ENCODE results near the gene OPRL1. TPM values are rescaled to one million over a fixed set of nuclear protein-coding genes. Genes with fewer than 3 reads are reported as not detected.

OPRL1 gene
- total RNA-seq, 1 experiment from 2014 or later = 1.5 TPM

DNA sequence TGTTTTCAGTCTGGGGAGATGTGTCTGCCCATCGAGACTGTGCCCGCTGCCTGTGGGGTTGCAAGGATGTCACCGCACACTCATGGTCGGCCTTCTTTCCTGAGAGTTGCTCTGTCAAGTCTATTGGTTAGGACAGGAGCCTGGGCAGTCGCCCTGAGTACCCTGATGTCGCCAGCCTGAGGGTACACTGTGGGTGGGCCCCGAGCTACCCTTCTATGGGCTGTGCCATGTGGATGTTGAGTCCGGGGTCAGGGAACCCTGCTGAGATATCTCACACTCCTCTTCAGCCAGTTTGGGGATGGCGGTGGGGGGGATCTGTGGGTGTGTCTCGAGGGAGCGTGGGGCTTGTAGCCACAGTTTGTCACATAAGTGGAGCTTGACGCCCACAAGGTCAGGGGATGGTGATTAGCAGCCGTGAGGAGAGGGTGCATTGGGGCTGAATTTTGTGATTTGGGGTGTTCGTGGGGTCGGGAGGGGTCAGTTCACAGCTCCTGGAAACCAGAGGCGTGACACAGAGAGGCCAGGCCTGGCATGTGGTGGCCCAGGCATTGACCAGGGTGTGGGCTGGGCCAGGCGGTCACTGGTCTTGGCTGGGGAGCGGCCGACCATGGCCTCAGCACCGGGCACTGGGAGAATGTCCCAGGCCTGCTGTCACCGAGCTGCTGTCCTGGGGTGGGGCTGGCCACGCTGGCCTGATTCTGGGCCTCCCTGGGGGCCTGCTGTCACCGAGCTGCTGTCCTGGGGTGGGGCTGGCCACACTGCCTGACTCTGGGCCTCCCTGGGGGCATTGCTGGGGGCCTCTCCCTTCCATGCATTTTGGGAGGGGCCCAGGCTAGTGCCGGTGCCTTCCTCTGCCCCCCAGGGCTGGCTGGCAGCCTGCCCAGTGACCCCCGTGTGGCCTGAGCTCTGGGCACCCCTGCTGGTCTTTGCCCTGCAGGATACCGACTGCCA lies 29.1 kb downstream of the OPRL1 start:
- no peaks in the 10 kb centered on the region for H3K79me2 ChIP-seq (ENCODE audit: low read depth)
- no peaks in the 10 kb centered on the region for H3K9me2 ChIP-seq (ENCODE audit: insufficient read depth)
- no peak overlapping the region for H3K27ac ChIP-seq
- H3K4me2 ChIP-seq = no peak overlapping the region
- no peaks in the 10 kb centered on the region; the same call in 1 of the 2 replicates for H4K20me1 ChIP-seq (ENCODE audit: insufficient read depth)
- no peak for TF ChIP-seq EZH2 (IDR thresholded peaks at IDR 0.05; ENCODE audit: low read depth)
- no peak for TF ChIP-seq CTCF (conservative IDR thresholded peaks at IDR 0.05)
- no peaks in the 10 kb centered on the region for H3K9me3 ChIP-seq (ENCODE audit: insufficient read depth, low read depth)
- H3F3A ChIP-seq (ENCODE audit: insufficient read depth, low read depth) = no peaks in the 10 kb centered on the region
- no peaks in the 10 kb centered on the region for H3K4me1 ChIP-seq (replicated peaks; ENCODE audit: insufficient read depth)
- H3K27me3 ChIP-seq (ENCODE audit: insufficient read depth, low read depth) = peaks cover 93% of the 10 kb centered on the region
- intact Hi-C loops (cut with micrococcal nuclease; ENCODE audit: unreplicated experiment) = no loop called here
- DNase-seq = peak in 1 of 2 experiments; percentile 32
- H2AFZ ChIP-seq = no peak overlapping the region
- ChIA-PET CTCF (no interaction called here), POLR2A (ENCODE audit: unreplicated experiment) (no interaction called here)
- BruUV-seq (replicated peaks) = no TSS peak
- H3K36me3 ChIP-seq (ENCODE audit: low read depth) = no peaks in the 10 kb centered on the region
- H3K4me3 ChIP-seq = no peak overlapping the region

DNA sequence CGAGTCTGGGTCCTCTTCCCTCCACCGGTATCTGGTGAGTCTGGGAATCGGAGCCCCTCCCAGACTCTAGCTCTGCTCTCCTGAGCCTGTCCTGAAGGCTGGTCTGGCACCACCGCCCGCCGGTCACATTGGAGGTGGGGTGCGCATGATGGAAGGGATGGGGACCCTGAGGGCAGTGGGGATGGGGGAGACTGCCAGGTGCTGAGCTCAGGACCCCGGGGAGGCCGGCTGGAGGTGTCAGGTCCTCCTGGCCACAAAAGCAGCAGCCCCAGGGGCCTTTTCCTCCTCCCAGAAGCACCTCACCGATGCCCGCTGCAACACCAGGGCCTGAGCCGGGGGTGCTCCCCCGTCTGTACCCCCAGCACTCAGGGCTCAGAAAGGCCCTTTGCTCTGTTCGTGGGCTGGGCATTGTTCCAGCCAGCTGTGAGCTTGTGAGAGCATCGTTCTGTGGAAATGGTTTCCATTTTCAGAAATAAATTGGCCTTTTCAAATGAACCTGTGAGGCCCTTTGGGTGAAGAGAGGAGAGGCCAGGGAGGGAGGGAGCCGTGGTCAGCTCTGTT lies 30.0 kb downstream of the OPRL1 start:
- H3K9me3 ChIP-seq (ENCODE audit: insufficient read depth, low read depth) = no peaks in the 10 kb centered on the region
- peak in 1 of 2 experiments; percentile 19 for DNase-seq
- ChIA-PET POLR2A (ENCODE audit: unreplicated experiment) (no interaction called here), CTCF (no interaction called here)
- BruUV-seq (replicated peaks) = no TSS peak
- intact Hi-C loops (cut with micrococcal nuclease; ENCODE audit: unreplicated experiment) = no loop called here
- no peaks in the 10 kb centered on the region for H3K36me3 ChIP-seq (ENCODE audit: low read depth)
- H3K27ac ChIP-seq = no peak overlapping the region
- TF ChIP-seq CTCF (conservative IDR thresholded peaks at IDR 0.05) = no peak
- no peak for TF ChIP-seq EZH2 (IDR thresholded peaks at IDR 0.05; ENCODE audit: low read depth)
- H4K20me1 ChIP-seq (ENCODE audit: insufficient read depth) = no peaks in the 10 kb centered on the region; the same call in 1 of the 2 replicates
- no peak overlapping the region for H2AFZ ChIP-seq
- no peak overlapping the region for H3K4me2 ChIP-seq
- H3K27me3 ChIP-seq (ENCODE audit: insufficient read depth, low read depth) = peaks cover 93% of the 10 kb centered on the region
- H3F3A ChIP-seq (ENCODE audit: insufficient read depth, low read depth) = no peaks in the 10 kb centered on the region
- H3K9me2 ChIP-seq (ENCODE audit: insufficient read depth) = no peaks in the 10 kb centered on the region
- H3K79me2 ChIP-seq (ENCODE audit: low read depth) = no peaks in the 10 kb centered on the region
- no peak overlapping the region for H3K4me3 ChIP-seq
- no peaks in the 10 kb centered on the region for H3K4me1 ChIP-seq (replicated peaks; ENCODE audit: insufficient read depth)

- Histone ChIP-seq H3K36me3 (ENCODE audit: low read depth) (no peaks in the 10 kb centered on the region), H3K9me3 (ENCODE audit: insufficient read depth, low read depth) (no peaks in the 10 kb centered on the region), H2AFZ (no peak overlapping the region), H3K27me3 (ENCODE audit: insufficient read depth, low read depth) (peaks cover 96% of the 10 kb centered on the region), H3K9me2 (ENCODE audit: insufficient read depth) (no peaks in the 10 kb centered on the region), H4K20me1 (ENCODE audit: insufficient read depth) (no peaks in the 10 kb centered on the region; the same call in 1 of the 2 replicates), H3K4me1 (replicated peaks; ENCODE audit: insufficient read depth) (no peaks in the 10 kb centered on the region), H3K4me2 (no peak overlapping the region), H3K4me3 (no peak overlapping the region), H3K27ac (no peak overlapping the region), H3K79me2 (ENCODE audit: low read depth) (no peaks in the 10 kb centered on the region), H3F3A (ENCODE audit: insufficient read depth, low read depth) (no peaks in the 10 kb centered on the region)
- ChIA-PET POLR2A (ENCODE audit: unreplicated experiment) (no interaction called here), CTCF (no interaction called here)
- intact Hi-C loops (cut with micrococcal nuclease; ENCODE audit: unreplicated experiment) = no loop called here
- TF ChIP-seq CTCF (conservative IDR thresholded peaks at IDR 0.05) = no peak
- no peak for TF ChIP-seq EZH2 (IDR thresholded peaks at IDR 0.05; ENCODE audit: low read depth)
- peak in 1 of 2 experiments; percentile 18 for DNase-seq
- BruUV-seq (replicated peaks) = no TSS peak
Measured at GRCh38 chr20:64110411-64111068, 30.7 kb downstream of the OPRL1 start.

All from PC-9 (cell line).